Activated CD4-positive, alpha-beta memory T cell treated with anti-CD3 and anti-CD28 coated beads for 36 hours (primary cell): ENCODE results near the gene TTI1. TPM values are rescaled to one million over a fixed set of nuclear protein-coding genes. Genes with fewer than 3 reads are reported as not detected.

ENCODE experiments used
- CTCF ChIA-PET: fragments of 350-600 bp; sonication (Branson Sonifier 250); formaldehyde crosslinking; loops from one replicate; lab custom pipeline; 2021; ENCODE audit warnings: antibody characterized with exemption, inconsistent platforms; lab: Charles Lee
- POLR2A ChIA-PET: fragments of 350-600 bp; sonication (Branson Sonifier 250); formaldehyde crosslinking; loops from one replicate; lab custom pipeline; 2021; ENCODE audit warnings: antibody characterized with exemption; lab: Charles Lee
- DNase-seq: peaks from one replicate; pipeline ENCODE4 v3.0.0-alpha.2; 2020
- H3K27ac Mint-ChIP-seq: one replicate; pipeline ENCODE4 v1.8.0; 2021; ENCODE audit warnings: mixed read lengths
- H3K27me3 Mint-ChIP-seq: one replicate; pipeline ENCODE4 v1.8.0; 2021; ENCODE audit warnings: mixed read lengths
- H3K36me3 Mint-ChIP-seq: one replicate; pipeline ENCODE4 v1.8.0; 2021; ENCODE audit warnings: mixed read lengths
- H3K4me1 Mint-ChIP-seq: one replicate; pipeline ENCODE4 v1.8.0; 2021; ENCODE audit warnings: low read depth, mixed read lengths
- H3K4me3 Mint-ChIP-seq: one replicate; pipeline ENCODE4 v1.8.0; 2021; ENCODE audit warnings: mild to moderate bottlenecking, mixed read lengths
- H3K9me3 Mint-ChIP-seq: one replicate; pipeline ENCODE4 v1.8.0; 2021; ENCODE audit warnings: mixed read lengths
- intact Hi-C: fragments of 100-400 bp; cut with micrococcal nuclease; formaldehyde crosslinking; loops from one replicate; pipeline ENCODE4 v1.15.1; 2023
- total RNA-seq, 2 experiments: library from RNA; stranded (reverse); gene quantifications; one replicate each; pipeline ENCODE4 v1.2.3, GENCODE V29; 2021

Gene TTI1
- total RNA-seq, 2 experiments from 2014 or later, result 31.8 to 32.7 TPM

- Mint-ChIP-seq H3K36me3 (peaks cover 32% of the 10 kb centered on the region), H3K27ac (peak overlapping the region; percentile 98), H3K4me3 (peak overlapping the region; percentile 91), H3K4me1 (peaks cover 70% of the 10 kb centered on the region), H3K27me3 (no peaks in the 10 kb centered on the region), H3K9me3 (no peaks in the 10 kb centered on the region)
- CTCF ChIA-PET, result interaction anchor here (0.6 to 2.5 kb wide), 7 partner anchors 14 to 498 kb away, joined by 3 to 8 read pairs (median 3); no protein-coding TSS in a partner anchor
- POLR2A ChIA-PET, result interaction anchor here (1.2 to 2.9 kb wide), 9 partner anchors 12 to 854 kb away, joined by 3 to 17 read pairs (median 6); partner anchors contain the start of gene SNHG17
- intact Hi-C loops, result loop anchor here (1.0 kb wide), 1 partner anchor 440 kb away; the partner anchor contains the start of gene RALGAPB
- DNase-seq, result no peak
Measured at GRCh38 chr20:38032585-38033329, 499 bp downstream of the TTI1 start.

- CTCF ChIA-PET, result interaction anchor here (1.3 to 1.5 kb wide), 2 partner anchors 42 to 497 kb away, joined by 3 to 4 read pairs; no protein-coding TSS in a partner anchor
- Mint-ChIP-seq H3K4me1 (peaks cover 63% of the 10 kb centered on the region), H3K9me3 (no peaks in the 10 kb centered on the region), H3K4me3 (peak overlapping the region; percentile 91), H3K36me3 (peaks cover 28% of the 10 kb centered on the region), H3K27ac (peak overlapping the region; percentile 98), H3K27me3 (no peaks in the 10 kb centered on the region)
- POLR2A ChIA-PET, result interaction anchor here (1.5 to 2.9 kb wide), 2 partner anchors 13 to 853 kb away, joined by 5 to 17 read pairs; no protein-coding TSS in a partner anchor
- intact Hi-C loops, result no loop called here
- DNase-seq, result no peak
Measured at GRCh38 chr20:38031957-38032356, 1.3 kb downstream of the TTI1 start.

DNA sequence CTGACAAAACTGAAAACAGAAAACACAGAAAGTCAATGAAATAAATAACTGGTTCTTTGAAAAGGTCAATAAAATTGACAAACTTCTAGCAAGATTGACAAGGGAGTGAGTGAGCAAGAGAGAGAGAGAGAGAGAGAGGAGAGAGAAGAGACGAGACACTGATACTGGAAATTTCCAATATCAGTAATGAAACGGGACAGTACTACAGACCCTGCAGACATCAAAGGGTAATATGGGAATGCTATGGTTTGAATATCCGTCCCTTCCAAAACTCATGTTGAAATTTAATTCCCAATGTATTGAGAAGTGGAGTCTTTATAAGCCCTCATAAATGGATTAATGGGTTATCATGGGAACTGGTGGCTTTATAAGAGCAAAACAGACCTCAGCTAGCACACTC, 3.8 kb downstream of the TTI1 start:
- CTCF ChIA-PET, result interaction anchor here (1.0 kb wide), 1 partner anchor 9 kb away, joined by 3 read pairs; no protein-coding TSS in a partner anchor
- H3K27me3 Mint-ChIP-seq, result no peaks in the 10 kb centered on the region
- no peak overlapping the region for H3K4me3 Mint-ChIP-seq
- no peak overlapping the region for H3K27ac Mint-ChIP-seq
- POLR2A ChIA-PET, result no interaction called here
- H3K9me3 Mint-ChIP-seq, result no peaks in the 10 kb centered on the region
- peaks cover 45% of the 10 kb centered on the region for H3K4me1 Mint-ChIP-seq
- H3K36me3 Mint-ChIP-seq, result peaks cover 20% of the 10 kb centered on the region
- DNase-seq, result no peak
- intact Hi-C loops, result no loop called here

DNA sequence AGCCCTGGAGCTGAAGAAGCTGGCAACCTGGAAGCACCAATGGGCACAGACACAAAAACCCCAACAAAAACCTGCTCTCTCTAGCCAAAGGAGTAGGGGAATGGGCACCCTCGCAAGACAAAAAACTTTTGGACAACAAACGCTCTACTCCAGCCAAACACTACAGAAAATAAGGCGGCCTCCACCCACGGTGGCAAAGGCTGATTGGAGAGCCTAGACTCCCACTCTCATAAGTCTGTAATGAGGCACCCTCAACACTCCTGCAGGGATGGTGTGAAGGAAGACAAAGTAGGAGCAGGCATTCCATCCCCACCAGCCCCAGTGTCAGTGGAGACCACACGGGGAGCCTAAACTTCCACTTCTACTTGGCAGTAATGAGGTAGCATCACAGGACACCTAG, 8.8 kb downstream of the TTI1 start:
- intact Hi-C loops, result no loop called here
- peaks cover 22% of the 10 kb centered on the region for H3K36me3 Mint-ChIP-seq
- no peak overlapping the region for H3K4me3 Mint-ChIP-seq
- no peak for DNase-seq
- peaks cover 34% of the 10 kb centered on the region for H3K4me1 Mint-ChIP-seq
- H3K27me3 Mint-ChIP-seq, result no peaks in the 10 kb centered on the region
- CTCF ChIA-PET, result no interaction called here
- no peaks in the 10 kb centered on the region for H3K9me3 Mint-ChIP-seq
- no peak overlapping the region for H3K27ac Mint-ChIP-seq
- POLR2A ChIA-PET, result no interaction called here

- H3K36me3 Mint-ChIP-seq, result peaks cover 27% of the 10 kb centered on the region
- ChIA-PET CTCF (no interaction called here), POLR2A (no interaction called here)
- no peak overlapping the region for H3K27ac Mint-ChIP-seq
- no peak for DNase-seq
- peaks cover 5% of the 10 kb centered on the region for H3K9me3 Mint-ChIP-seq
- H3K27me3 Mint-ChIP-seq, result no peaks in the 10 kb centered on the region
- no peak overlapping the region for H3K4me3 Mint-ChIP-seq
- peaks cover 26% of the 10 kb centered on the region for H3K4me1 Mint-ChIP-seq
- intact Hi-C loops, result no loop called here
Measured at GRCh38 chr20:38023181-38024001, 9.9 kb downstream of the TTI1 start.

- Mint-ChIP-seq H3K4me3 (no peak overlapping the region), H3K36me3 (peaks cover 41% of the 10 kb centered on the region), H3K27me3 (no peaks in the 10 kb centered on the region), H3K27ac (no peak overlapping the region), H3K4me1 (peaks cover 17% of the 10 kb centered on the region), H3K9me3 (peaks cover 7% of the 10 kb centered on the region)
- POLR2A ChIA-PET, result no interaction called here
- intact Hi-C loops, result no loop called here
- no peak for DNase-seq
- CTCF ChIA-PET, result interaction anchor here (0.6 to 1.3 kb wide), 2 partner anchors 37 to 200 kb away, joined by 3 to 4 read pairs; no protein-coding TSS in a partner anchor
Measured at GRCh38 chr20:38021087-38021772, 12.0 kb downstream of the TTI1 start.

GRCh38 chr20:38018385-38018784, 14.9 kb downstream of the TTI1 start:
- no peak for DNase-seq
- peaks cover 7% of the 10 kb centered on the region for H3K9me3 Mint-ChIP-seq
- no peaks in the 10 kb centered on the region for H3K27me3 Mint-ChIP-seq
- H3K4me3 Mint-ChIP-seq, result no peak overlapping the region
- POLR2A ChIA-PET, result no interaction called here
- peaks cover 56% of the 10 kb centered on the region for H3K36me3 Mint-ChIP-seq
- intact Hi-C loops, result no loop called here
- H3K4me1 Mint-ChIP-seq, result peaks cover 15% of the 10 kb centered on the region
- CTCF ChIA-PET, result no interaction called here
- H3K27ac Mint-ChIP-seq, result no peak overlapping the region

GRCh38 chr20:38017959-38018358, 15.3 kb downstream of the TTI1 start:
- H3K9me3 Mint-ChIP-seq, result peaks cover 7% of the 10 kb centered on the region
- POLR2A ChIA-PET, result no interaction called here
- H3K27ac Mint-ChIP-seq, result no peak overlapping the region
- no peak for DNase-seq
- H3K36me3 Mint-ChIP-seq, result peaks cover 61% of the 10 kb centered on the region
- H3K4me1 Mint-ChIP-seq, result peaks cover 15% of the 10 kb centered on the region
- CTCF ChIA-PET, result no interaction called here
- no peak overlapping the region for H3K4me3 Mint-ChIP-seq
- no peaks in the 10 kb centered on the region for H3K27me3 Mint-ChIP-seq
- intact Hi-C loops, result no loop called here

DNA sequence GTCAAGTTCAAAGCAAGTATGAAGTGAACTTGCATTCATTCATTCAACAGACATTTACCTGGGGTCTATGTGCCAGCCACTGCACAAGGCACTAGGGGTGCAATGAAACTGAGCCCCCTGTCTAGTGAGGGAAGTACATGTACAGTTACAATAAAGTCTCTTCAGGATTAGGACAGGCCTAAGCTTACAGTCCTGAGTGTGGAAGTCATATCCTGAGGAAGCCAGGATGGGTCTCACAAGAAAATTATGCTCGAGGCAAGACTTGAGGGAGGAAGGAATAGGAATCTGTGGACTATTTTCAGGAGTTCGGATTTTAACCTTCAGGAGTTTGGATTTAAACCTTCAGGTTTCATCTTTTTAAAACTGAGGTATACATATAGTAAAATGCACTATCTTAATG, 19.4 kb downstream of the TTI1 start:
- DNase-seq, result no peak
- intact Hi-C loops, result no loop called here
- CTCF ChIA-PET, result no interaction called here
- H3K27me3 Mint-ChIP-seq, result no peaks in the 10 kb centered on the region
- peaks cover under 1% of the 10 kb centered on the region for H3K4me1 Mint-ChIP-seq
- no peak overlapping the region for H3K27ac Mint-ChIP-seq
- peaks cover 5% of the 10 kb centered on the region for H3K9me3 Mint-ChIP-seq
- H3K36me3 Mint-ChIP-seq, result peaks cover 68% of the 10 kb centered on the region
- POLR2A ChIA-PET, result interaction anchor here (0.5 kb wide), 1 partner anchor 360 kb away, joined by 3 read pairs; no protein-coding TSS in a partner anchor
- H3K4me3 Mint-ChIP-seq, result no peak overlapping the region

GRCh38 chr20:38012332-38012731, 20.9 kb downstream of the TTI1 start:
- Mint-ChIP-seq H3K4me1 (peaks cover 11% of the 10 kb centered on the region), H3K27ac (no peak overlapping the region), H3K9me3 (no peaks in the 10 kb centered on the region), H3K27me3 (no peaks in the 10 kb centered on the region), H3K4me3 (no peak overlapping the region), H3K36me3 (peaks cover 62% of the 10 kb centered on the region)
- intact Hi-C loops, result no loop called here
- CTCF ChIA-PET, result no interaction called here
- POLR2A ChIA-PET, result no interaction called here
- DNase-seq, result no peak

- H3K4me1 Mint-ChIP-seq, result peaks cover 18% of the 10 kb centered on the region
- no peak for DNase-seq
- H3K36me3 Mint-ChIP-seq, result peaks cover 58% of the 10 kb centered on the region
- ChIA-PET POLR2A (no interaction called here), CTCF (no interaction called here)
- H3K9me3 Mint-ChIP-seq, result no peaks in the 10 kb centered on the region
- H3K27ac Mint-ChIP-seq, result no peak overlapping the region
- H3K27me3 Mint-ChIP-seq, result no peaks in the 10 kb centered on the region
- intact Hi-C loops, result no loop called here
- H3K4me3 Mint-ChIP-seq, result no peak overlapping the region
Measured at GRCh38 chr20:38011696-38012095, 21.6 kb downstream of the TTI1 start.
